Stomach (tissue), 19 donors: Measurements from ENCODE around the gene GBP7. TPM values are rescaled to one million over a fixed set of nuclear protein-coding genes. Genes with fewer than 3 reads are reported as not detected.
"Not testable (repeated sequence)": the region's sequence is repeated elsewhere in the genome, so short reads cannot be mapped to it uniquely, and the experiment has no call there.

Experiments
- DNase-seq, 2 donors: peaks; one replicate each; pipeline versions ENCODE4 v3.0.0 to v3.0.0-alpha.2; 2013 to 2019
- H3K27ac ChIP-seq, 5 donors: fragments of 200-600 bp in 4 of 5; sonication (generic) in 4 of 5; one replicate each; pipeline ENCODE4 v1.5.1; 2013 to 2019; ENCODE audit warnings: mild to moderate bottlenecking in 1 of 5, moderate library complexity in 1 of 5
- H3K27me3 ChIP-seq, 3 donors: fragments of 200-600 bp; sonication (generic); one replicate each; pipeline ENCODE4 v1.5.1; 2017 to 2019; ENCODE audit warnings: mixed run types in 1 of 3
- H3K36me3 ChIP-seq, 4 donors: fragments of 200-600 bp; sonication (generic); 1 replicate in 3 of 4; 2 replicates in 1 of 4; pipeline ENCODE4 v1.5.1; 2016 to 2019
- H3K4me1 ChIP-seq, 4 donors: fragments of 200-600 bp; sonication (generic); one replicate each; pipeline ENCODE4 v1.5.1; 2016 to 2019
- H3K4me3 ChIP-seq, 4 donors: fragments of 200-600 bp; sonication (generic) in 3 of 4; one replicate each; pipeline ENCODE4 v1.5.1; 2016 to 2019; ENCODE audit warnings: mild to moderate bottlenecking in 1 of 4
- H3K9me3 ChIP-seq, 4 donors: fragments of 200-600 bp; sonication (generic); one replicate each; pipeline ENCODE4 v1.5.1; 2016 to 2019
- CTCF ChIP-seq, 7 experiments: fragments of 450-650 bp in 4 of 7; fragments of 200-600 bp in 3 of 7; sonication (generic) in 3 of 7; IDR thresholded peaks; one replicate each; pipeline ENCODE4 v1.5.1; 2016 to 2019; ENCODE audit warnings: antibody characterized with exemption in 7 of 7, control low read depth in 2 of 7, mild to moderate bottlenecking in 1 of 7
- EP300 ChIP-seq: sonication (generic); formaldehyde crosslinking; IDR thresholded peaks from one replicate; pipeline ENCODE4 v1.6.1; 2017; ENCODE audit warnings: antibody characterized with exemption
- POLR2A ChIP-seq, 4 donors: fragments of 450-650 bp; IDR thresholded peaks; one replicate each; pipeline ENCODE4 v1.6.1; 2016; ENCODE audit warnings: antibody characterized with exemption in 4 of 4, control low read depth in 2 of 4, mild to moderate bottlenecking in 1 of 4, moderate library complexity in 1 of 4
- POLR2AphosphoS5 ChIP-seq, 3 donors: sonication (generic); formaldehyde crosslinking; IDR thresholded peaks; one replicate each; pipeline ENCODE4 v1.6.1; 2016; ENCODE audit warnings: antibody characterized with exemption in 3 of 3
- WGBS, 5 donors: extraction: QIAGEN DNeasy Blood & Tissue Kit in 3 of 5; methylation state at CpG; one replicate each; pipeline versions ENCODE4 v1.1.5 to v1.1.7; 2013 to 2018; 5-methylcytosine and 5-hydroxymethylcytosine counted together
- intact Hi-C: fragments of 100-400 bp; cut with DNase I; formaldehyde crosslinking; loops from one replicate; pipeline ENCODE4 v1.15.1; 2023; ENCODE audit warnings: low total_unique reads
- long read RNA-seq, 10 donors: transcript quantifications; one replicate each; lab custom pipeline, GENCODE V29; 2026
- polyA plus RNA-seq, 3 donors: library from polyadenylated mRNA; stranded (reverse); fragments of 200-250 nt; gene quantifications; one replicate each; pipeline ENCODE4 v1.2.3, GENCODE V29; 2013
- total RNA-seq, 5 donors: library from RNA; depleted of rRNA; stranded (reverse); fragments of >200 nt; gene quantifications; one replicate each; pipeline versions ENCODE4 v1.1.0 to v1.2.3, GENCODE V29; 2014 to 2016
- donor health status: healthy with polysubstance abuse.
- donor health status: Bipolar disorder and iron deficiency.
- donor health status: healthy.

Gene GBP7, protein sequence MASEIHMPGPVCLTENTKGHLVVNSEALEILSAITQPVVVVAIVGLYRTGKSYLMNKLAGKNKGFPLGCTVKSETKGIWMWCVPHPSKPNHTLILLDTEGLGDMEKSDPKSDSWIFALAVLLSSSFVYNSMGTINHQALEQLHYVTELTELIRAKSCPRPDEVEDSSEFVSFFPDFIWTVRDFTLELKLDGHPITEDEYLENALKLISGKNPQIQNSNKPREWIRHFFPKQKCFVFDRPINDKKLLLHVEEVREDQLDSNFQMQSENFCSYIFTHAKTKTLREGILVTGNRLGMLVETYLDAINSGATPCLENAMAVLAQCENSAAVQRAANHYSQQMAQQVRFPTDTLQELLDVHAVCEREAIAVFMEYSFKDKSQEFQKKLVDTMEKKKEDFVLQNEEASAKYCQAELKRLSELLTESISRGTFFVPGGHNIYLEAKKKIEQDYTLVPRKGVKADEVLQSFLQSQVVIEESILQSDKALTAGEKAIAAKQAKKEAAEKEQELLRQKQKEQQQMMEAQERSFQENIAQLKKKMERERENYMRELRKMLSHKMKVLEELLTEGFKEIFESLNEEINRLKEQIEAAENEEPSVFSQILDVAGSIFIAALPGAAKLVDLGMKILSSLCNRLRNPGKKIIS
- total RNA-seq (not detected), polyA plus RNA-seq (not detected)
- long read RNA-seq, donor 1, result 0 reads
- long read RNA-seq, donor 2, result 0 reads
- long read RNA-seq, donor 3, result 0 reads
- long read RNA-seq, donor 4, result 0 reads
- long read RNA-seq, donor 5, result 0 reads
- long read RNA-seq, donor 6, result 0 reads
- long read RNA-seq, donor 7, result 0 reads
- long read RNA-seq, donor 8, result 0 reads
- long read RNA-seq, donor 9, result 0 reads
- long read RNA-seq, donor 10, result 0 reads

DNA sequence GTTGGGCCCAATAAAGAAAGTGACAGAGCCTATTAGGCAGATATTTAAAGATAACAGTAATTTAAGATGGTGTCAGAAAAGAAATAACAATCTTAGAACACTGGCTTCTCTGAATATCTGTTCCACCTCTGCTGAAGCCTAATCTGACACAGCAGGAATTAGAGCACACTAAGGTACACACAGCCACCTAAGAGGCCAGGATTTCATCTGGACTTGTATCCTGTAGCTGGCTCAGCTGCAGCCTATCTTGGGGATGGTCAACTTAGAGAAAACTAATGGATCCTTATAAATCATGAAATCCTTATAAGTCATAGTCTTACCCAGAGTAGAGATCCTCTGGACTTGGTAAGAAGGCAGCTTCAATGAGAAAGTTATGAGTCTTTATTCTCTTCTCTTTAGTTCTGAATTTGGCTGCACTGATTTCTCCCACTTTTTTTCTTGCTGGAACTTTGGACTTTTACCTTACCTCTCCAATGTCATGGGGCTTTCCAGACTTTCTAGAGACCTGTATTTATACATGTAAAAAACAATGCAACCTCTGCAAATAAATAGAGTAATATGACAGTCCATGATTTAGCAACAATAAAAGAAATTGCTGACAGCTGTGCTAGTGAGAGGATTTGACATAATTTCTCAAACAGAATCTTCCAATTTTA lies at the start of gene GBP7:
Gene GBP7 (minus strand): TSS at position 403 of the 656 bp plus-strand sequence. CDS start 4,068 bp downstream, outside the sequence.
- Histone ChIP-seq H3K27me3 (no peaks in the 10 kb centered on the region), H3K36me3 (no peaks in the 10 kb centered on the region), H3K4me3 (no peak within 1 kb of the TSS), H3K4me1 (no peaks in the 10 kb centered on the region), H3K27ac (no peak within 1 kb of the TSS), H3K9me3 (no peaks in the 10 kb centered on the region)
- DNase-seq, result no peak
- TF ChIP-seq EP300, result no peak
- no peak for TF ChIP-seq POLR2AphosphoS5 (IDR thresholded peaks at IDR 0.05)
- TF ChIP-seq POLR2A (IDR thresholded peaks at IDR 0.05), result no peak
- TF ChIP-seq CTCF (IDR thresholded peaks at IDR 0.05), result no peak
- intact Hi-C loops, result no loop called here

- Histone ChIP-seq H3K4me1 (no peaks in the 10 kb centered on the region), H3K9me3 (no peaks in the 10 kb centered on the region), H3K27me3 (no peaks in the 10 kb centered on the region), H3K4me3 (no peak overlapping the region), H3K27ac (no peak overlapping the region), H3K36me3 (no peaks in the 10 kb centered on the region)
- 13 to 32% (median 24%) methylated on average over 1 of the region's 1 CpG for WGBS, 5 donors
- peak in 1 of 2 donors; percentile 5 for DNase-seq
- intact Hi-C loops, result no loop called here
- TF ChIP-seq POLR2AphosphoS5 (IDR thresholded peaks at IDR 0.05) (peak in 1 of 3 donors; percentile 17), CTCF (IDR thresholded peaks at IDR 0.05) (no peak)
Measured at GRCh38 chr1:89221341-89221740, 45.5 kb upstream of the GBP7 start.

GRCh38 chr1:89219851-89220250 lies 44.0 kb upstream of the GBP7 start:
- H3K27ac ChIP-seq, H3K9me3 ChIP-seq, H3K4me3 ChIP-seq, DNase-seq, H3K27me3 ChIP-seq, H3K4me1 ChIP-seq, intact Hi-C loops, H3K36me3 ChIP-seq: not testable (repeated sequence)

DNA sequence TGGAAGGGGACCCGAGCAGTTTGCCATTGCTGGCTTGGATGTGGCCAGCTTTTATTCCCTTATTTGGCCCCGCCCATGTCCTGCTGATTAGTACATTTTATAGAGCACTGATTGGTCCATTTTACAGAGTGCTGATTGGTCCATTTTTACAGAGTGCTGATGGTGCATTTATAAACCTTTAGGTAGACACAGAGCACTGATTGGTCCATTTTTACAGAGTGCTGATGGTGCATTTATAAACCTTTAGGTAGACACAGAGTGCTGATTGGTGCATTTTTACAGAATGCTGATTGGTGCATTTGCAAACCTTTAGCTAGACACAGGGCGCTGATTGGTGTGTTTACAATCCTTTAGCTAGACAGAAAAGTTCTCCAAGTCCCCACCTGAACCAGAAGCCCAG lies 43.1 kb upstream of the GBP7 start:
- H3K4me3 ChIP-seq, H3K27ac ChIP-seq, H3K36me3 ChIP-seq, H3K9me3 ChIP-seq, intact Hi-C loops, DNase-seq, H3K27me3 ChIP-seq, H3K4me1 ChIP-seq: not testable (repeated sequence)
- WGBS, 5 donors, result 85 to 93% (median 92%) methylated on average over 3 of the region's 3 CpGs

- intact Hi-C loops, result no loop called here
- no peak for DNase-seq
- TF ChIP-seq CTCF (IDR thresholded peaks at IDR 0.05) (no peak), POLR2AphosphoS5 (IDR thresholded peaks at IDR 0.05) (no peak), EP300 (no peak)
- Histone ChIP-seq H3K36me3 (no peaks in the 10 kb centered on the region), H3K27me3 (no peaks in the 10 kb centered on the region), H3K27ac (no peak overlapping the region), H3K9me3 (peaks cover 0 to 4% (median 0%) of the 10 kb centered on the region in 4 donors), H3K4me3 (no peak overlapping the region), H3K4me1 (no peaks in the 10 kb centered on the region)
- WGBS, 5 donors, result 33 to 68% (median 53%) methylated on average over 1 of the region's 1 CpG
Measured at GRCh38 chr1:89213347-89213746, 37.5 kb upstream of the GBP7 start.
